BLaER1 treated with 17β-estradiol and CSF1 and Interleukin-3, amounts not matched to agents 10 nM and 100 nM (cell line): ENCODE data around the gene GNG14.

Source experiments
- H3K27ac ChIP-seq, 11 experiments: shearing (Covaris generic); formaldehyde crosslinking; 2 replicates each; pipeline ENCODE4 v1.8.1; 2022
- H3K27me3 ChIP-seq, 11 experiments: shearing (Covaris generic); formaldehyde crosslinking; 2 replicates each; pipeline ENCODE4 v1.8.1; 2022
- H3K36me3 ChIP-seq, 11 experiments: shearing (Covaris generic); formaldehyde crosslinking; 2 replicates each; pipeline ENCODE4 v1.8.1; 2022
- H3K4me1 ChIP-seq, 10 experiments: shearing (Covaris generic); formaldehyde crosslinking; 2 replicates each; pipeline ENCODE4 v1.8.1; 2022
- H3K4me2 ChIP-seq, 11 experiments: shearing (Covaris generic); formaldehyde crosslinking; 2 replicates each; pipeline ENCODE4 v1.8.1; 2022
- H3K4me3 ChIP-seq, 10 experiments: shearing (Covaris generic); formaldehyde crosslinking; 2 replicates each; pipeline ENCODE4 v1.8.1; 2022
- H3K9ac ChIP-seq, 11 experiments: shearing (Covaris generic); formaldehyde crosslinking; 2 replicates each; pipeline ENCODE4 v1.8.1; 2022
- H3K9me3 ChIP-seq, 11 experiments: shearing (Covaris generic); formaldehyde crosslinking; replicated peaks in 1 of 11; 2 replicates each; pipeline ENCODE4 v1.8.1; 2022
- H4K20me1 ChIP-seq, 11 experiments: shearing (Covaris generic); formaldehyde crosslinking; 2 replicates each; pipeline ENCODE4 v1.8.1; 2022
- Cebpa-rat ChIP-seq, 11 experiments: shearing (Covaris generic); IDR thresholded peaks; 2 replicates each; pipeline ENCODE4 v1.8.1; 2022

Gene GNG14

DNA sequence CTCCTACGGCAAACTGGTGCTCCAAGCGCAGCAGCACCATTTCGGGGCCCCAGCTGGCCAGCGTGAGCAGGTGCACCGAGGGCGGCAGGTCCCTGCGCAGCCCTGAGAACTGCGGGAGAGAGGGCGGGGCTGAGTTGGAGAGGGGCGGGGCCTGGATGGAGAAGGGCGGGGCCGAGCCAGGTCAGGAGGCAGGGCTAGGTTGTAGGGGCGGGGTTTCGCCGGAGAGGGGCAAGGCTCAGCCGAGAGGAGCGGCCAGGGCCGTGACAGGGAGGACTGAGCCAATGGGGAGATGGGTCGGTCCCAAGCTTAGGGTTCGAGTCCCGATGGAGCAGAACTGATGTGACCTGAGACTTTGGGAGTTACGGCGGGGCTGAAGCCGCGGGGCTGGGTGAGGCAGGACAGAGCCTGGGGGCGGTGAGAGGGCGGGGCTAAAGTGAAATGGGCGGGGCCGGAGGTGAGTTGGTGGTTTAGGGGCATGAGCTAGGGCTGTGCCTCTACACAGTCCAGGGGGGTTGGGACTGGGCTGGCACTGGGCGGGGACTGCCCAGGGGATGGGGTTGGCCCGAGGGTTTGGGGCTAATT lies 40.2 kb upstream of the GNG14 start:
- Histone ChIP-seq H3K4me3 (no peak overlapping the region), H3K9ac (no peak overlapping the region), H3K4me1 (peaks cover 0 to 21% (median 13%) of the 10 kb centered on the region in 10 experiments; a peak in 16 of 20 replicates), H3K4me2 (peak overlapping the region in 8 of 11 experiments; percentile 21 to 64 (median 58); a peak in 11 of 22 replicates), H3K36me3 (peaks cover 30 to 86% (median 55%) of the 10 kb centered on the region in 11 experiments), H3K27ac (peak overlapping the region in 1 of 11 experiments; percentile 45; a peak in 2 of 22 replicates), H3K9me3 (peaks cover 0 to 6% (median 0%) of the 10 kb centered on the region in 11 experiments; a peak in 5 of 22 replicates), H4K20me1 (peaks cover 0 to 13% (median 0%) of the 10 kb centered on the region in 11 experiments; a peak in 3 of 22 replicates), H3K27me3 (no peaks in the 10 kb centered on the region)
- no peak for TF ChIP-seq Cebpa-rat (IDR thresholded peaks at IDR 0.05)

DNA sequence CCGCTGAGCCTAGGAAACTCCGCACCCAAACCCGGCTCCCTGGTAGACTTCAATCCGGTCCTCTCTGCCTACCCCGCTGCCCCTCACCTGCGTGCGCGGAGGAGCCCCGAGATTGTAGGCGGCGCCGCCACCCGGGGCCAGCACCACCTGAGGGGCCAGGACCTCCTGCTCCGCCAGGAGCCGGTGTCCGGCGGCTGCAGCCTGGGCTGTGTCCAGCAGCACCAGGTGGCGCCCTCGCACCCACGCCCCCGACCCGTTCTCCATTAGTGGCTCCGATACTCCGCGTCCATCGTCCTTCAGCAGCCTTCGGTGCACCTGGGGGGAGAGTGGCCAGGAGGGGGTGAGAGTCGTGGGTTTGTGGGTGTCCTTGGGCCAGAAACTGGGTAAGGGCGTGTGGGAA lies 39.7 kb upstream of the GNG14 start:
- Histone ChIP-seq H3K9me3 (peaks cover 0 to 6% (median 0%) of the 10 kb centered on the region in 11 experiments; a peak in 5 of 22 replicates), H3K4me3 (no peak overlapping the region), H3K4me2 (no peak overlapping the region), H3K4me1 (peaks cover 0 to 21% (median 13%) of the 10 kb centered on the region in 10 experiments; a peak in 16 of 20 replicates), H3K36me3 (peaks cover 31 to 91% (median 58%) of the 10 kb centered on the region in 11 experiments), H3K27ac (no peak overlapping the region), H3K27me3 (no peaks in the 10 kb centered on the region), H3K9ac (no peak overlapping the region), H4K20me1 (peaks cover 0 to 13% (median 0%) of the 10 kb centered on the region in 11 experiments; a peak in 3 of 22 replicates)
- TF ChIP-seq Cebpa-rat (IDR thresholded peaks at IDR 0.05), result no peak

DNA sequence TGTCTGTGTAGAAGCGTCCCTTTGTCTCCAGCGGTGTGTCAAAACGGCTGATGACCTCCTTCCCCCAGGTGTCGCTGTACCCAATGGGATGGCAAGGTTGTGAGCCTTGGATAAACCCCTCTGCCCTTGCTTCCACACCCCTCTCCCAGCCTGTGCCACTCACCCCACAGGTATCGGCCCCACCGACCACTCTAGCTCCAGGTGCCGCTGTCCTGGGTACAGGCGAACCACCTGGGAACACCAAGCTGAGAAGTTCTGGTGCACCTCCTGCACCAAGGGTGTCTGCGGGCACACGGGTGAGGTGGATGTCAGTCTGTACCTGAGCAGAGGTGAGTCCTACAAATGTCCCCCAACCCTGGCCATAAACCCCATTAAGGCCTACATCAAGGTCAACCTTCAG lies 37.9 kb upstream of the GNG14 start:
- Histone ChIP-seq H3K4me2 (no peak overlapping the region), H3K9me3 (peaks cover 0 to 6% (median 0%) of the 10 kb centered on the region in 11 experiments; a peak in 5 of 22 replicates), H3K27me3 (no peaks in the 10 kb centered on the region), H3K4me3 (no peak overlapping the region), H4K20me1 (peaks cover 0 to 18% (median 0%) of the 10 kb centered on the region in 11 experiments; a peak in 5 of 22 replicates), H3K4me1 (peaks cover 0 to 21% (median 13%) of the 10 kb centered on the region in 10 experiments; a peak in 16 of 20 replicates), H3K27ac (no peak overlapping the region), H3K36me3 (peaks cover 36 to 95% (median 66%) of the 10 kb centered on the region in 11 experiments), H3K9ac (no peak overlapping the region)
- TF ChIP-seq Cebpa-rat (IDR thresholded peaks at IDR 0.05), result no peak

DNA sequence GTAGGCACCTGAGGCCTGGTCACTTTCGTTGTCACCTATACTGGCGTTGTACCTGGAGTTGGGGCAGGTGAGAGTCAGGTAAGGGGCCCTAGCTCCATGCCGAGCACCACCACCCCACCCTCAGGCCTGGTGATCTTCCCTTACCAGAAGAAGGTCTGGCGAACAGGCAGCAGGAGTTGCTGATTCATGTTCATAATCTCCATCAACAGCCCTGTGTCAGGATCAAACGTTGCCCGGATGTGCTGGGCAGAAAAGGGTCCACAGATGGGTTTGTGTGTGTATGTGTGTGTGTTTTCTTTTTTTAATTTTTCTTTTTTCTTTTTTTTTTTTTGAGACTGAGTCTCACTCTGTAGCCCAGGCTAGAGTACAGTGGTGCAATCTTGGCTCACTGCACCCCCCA lies 35.6 kb upstream of the GNG14 start:
- Histone ChIP-seq H3K9ac (no peak overlapping the region), H3K4me3 (no peak overlapping the region), H3K27me3 (no peaks in the 10 kb centered on the region), H3K4me1 (peaks cover 0 to 9% (median 2%) of the 10 kb centered on the region in 10 experiments; a peak in 15 of 20 replicates), H3K36me3 (peaks cover 59 to 95% (median 83%) of the 10 kb centered on the region in 11 experiments), H3K27ac (no peak overlapping the region; a peak in 1 of 22 replicates), H3K9me3 (peaks cover 0 to 6% (median 0%) of the 10 kb centered on the region in 11 experiments; a peak in 5 of 22 replicates), H4K20me1 (peaks cover 0 to 24% (median under 1%) of the 10 kb centered on the region in 11 experiments; a peak in 7 of 22 replicates), H3K4me2 (no peak overlapping the region)
- no peak for TF ChIP-seq Cebpa-rat (IDR thresholded peaks at IDR 0.05)

DNA sequence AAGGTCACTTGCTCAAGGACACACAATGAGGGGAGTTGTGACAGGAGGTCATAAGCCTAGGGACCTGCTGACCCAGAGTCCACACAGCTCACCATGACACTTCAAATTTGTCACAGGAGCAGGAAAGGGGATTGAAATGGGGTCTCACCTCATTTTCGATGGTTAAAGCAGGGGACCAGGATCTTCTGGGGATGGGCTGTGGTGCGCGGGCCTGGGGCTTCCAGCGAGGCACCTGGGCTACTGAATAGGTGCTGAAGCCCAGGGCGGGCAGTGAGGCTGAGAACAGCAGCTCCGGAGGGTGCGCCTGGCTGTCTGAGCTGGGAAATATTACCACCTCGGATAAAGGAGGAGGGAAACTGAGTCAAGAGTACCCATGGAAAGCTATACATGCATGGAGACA lies 32.3 kb upstream of the GNG14 start:
- no peak for TF ChIP-seq Cebpa-rat (IDR thresholded peaks at IDR 0.05)
- Histone ChIP-seq H3K4me1 (no peaks in the 10 kb centered on the region), H3K27ac (no peak overlapping the region), H3K9me3 (peaks cover 0 to 4% (median 0%) of the 10 kb centered on the region in 11 experiments; a peak in 2 of 22 replicates), H3K9ac (no peak overlapping the region), H3K36me3 (peaks cover 90 to 100% (median 98%) of the 10 kb centered on the region in 11 experiments), H3K4me2 (no peak overlapping the region), H3K4me3 (no peak overlapping the region), H3K27me3 (no peaks in the 10 kb centered on the region), H4K20me1 (peaks cover 0 to 29% (median 0%) of the 10 kb centered on the region in 11 experiments; a peak in 7 of 22 replicates)

DNA sequence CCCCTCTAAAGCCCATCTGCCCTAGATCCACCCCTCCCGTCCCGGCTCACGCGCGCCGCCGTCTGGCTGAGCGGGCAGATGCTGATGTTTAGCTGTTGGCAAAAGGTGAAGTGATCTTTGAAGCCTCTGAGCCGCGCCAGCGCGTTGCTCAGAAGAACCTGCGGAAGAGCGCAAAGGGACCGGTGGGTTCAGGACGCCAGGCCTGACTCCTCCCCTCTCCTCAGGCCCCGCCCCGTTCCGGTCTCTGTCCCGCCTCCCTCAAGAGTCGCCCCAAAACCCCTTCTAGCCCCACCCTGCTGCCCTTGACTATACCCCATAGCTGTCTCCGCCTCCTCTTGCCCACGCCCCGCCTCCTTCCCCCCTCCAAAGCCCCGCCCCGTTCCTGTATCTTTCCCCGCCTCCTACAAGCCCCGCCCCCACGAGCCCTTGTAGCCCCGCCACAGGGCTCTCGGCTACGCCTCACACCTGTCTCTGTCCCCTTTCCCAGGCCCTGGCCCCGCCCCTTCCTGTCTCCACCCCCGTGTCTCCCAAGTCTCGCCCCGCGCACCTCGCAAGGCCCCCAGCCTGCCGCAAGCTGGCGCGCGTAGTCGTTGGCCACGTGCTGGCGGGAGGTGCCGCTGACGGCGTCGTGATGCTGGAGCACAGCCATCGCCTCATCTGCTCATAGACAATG lies 30.8 kb upstream of the GNG14 start:
- Histone ChIP-seq H3K4me2 (no peak overlapping the region), H4K20me1 (peaks cover 0 to 40% (median 0%) of the 10 kb centered on the region in 11 experiments; a peak in 7 of 22 replicates), H3K27me3 (no peaks in the 10 kb centered on the region), H3K4me3 (no peak overlapping the region), H3K36me3 (peaks cover 90 to 100% (median 99%) of the 10 kb centered on the region in 11 experiments), H3K27ac (no peak overlapping the region), H3K9ac (no peak overlapping the region), H3K4me1 (no peaks in the 10 kb centered on the region), H3K9me3 (peaks cover 0 to 4% (median 0%) of the 10 kb centered on the region in 11 experiments; a peak in 2 of 22 replicates)
- TF ChIP-seq Cebpa-rat (IDR thresholded peaks at IDR 0.05), result no peak

DNA sequence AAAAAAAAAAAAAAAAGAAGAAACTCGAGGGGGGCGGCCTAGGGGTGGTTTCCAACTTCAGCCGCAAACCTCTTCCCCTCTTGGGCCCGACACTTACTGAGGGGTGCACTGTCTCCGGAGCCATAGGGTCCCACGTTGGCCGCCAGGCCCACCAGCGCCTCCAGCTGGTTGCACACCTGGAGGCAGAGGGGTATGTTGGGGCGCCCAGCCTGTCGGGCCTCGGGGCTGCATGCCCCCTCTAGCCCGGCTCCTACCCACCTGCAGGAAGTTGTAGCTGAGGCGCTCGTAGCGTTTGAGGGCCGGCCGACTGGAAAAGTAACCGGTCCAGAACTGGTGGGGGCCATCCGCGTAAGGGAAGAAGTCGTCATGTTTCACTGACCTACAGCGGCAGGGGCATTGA lies 29.8 kb upstream of the GNG14 start:
- H3K4me2 ChIP-seq, result no peak overlapping the region
- no peak overlapping the region for H3K4me3 ChIP-seq
- no peak overlapping the region for H3K9ac ChIP-seq
- H3K4me1 ChIP-seq, result no peaks in the 10 kb centered on the region
- no peaks in the 10 kb centered on the region for H3K27me3 ChIP-seq
- peaks cover 0 to 40% (median 0%) of the 10 kb centered on the region in 11 experiments; a peak in 7 of 22 replicates for H4K20me1 ChIP-seq
- peaks cover 92 to 100% (median 99%) of the 10 kb centered on the region in 11 experiments for H3K36me3 ChIP-seq
- H3K27ac ChIP-seq, result no peak overlapping the region
- no peak for TF ChIP-seq Cebpa-rat (IDR thresholded peaks at IDR 0.05)
- peaks cover 0 to 4% (median 0%) of the 10 kb centered on the region in 11 experiments; a peak in 2 of 22 replicates for H3K9me3 ChIP-seq

DNA sequence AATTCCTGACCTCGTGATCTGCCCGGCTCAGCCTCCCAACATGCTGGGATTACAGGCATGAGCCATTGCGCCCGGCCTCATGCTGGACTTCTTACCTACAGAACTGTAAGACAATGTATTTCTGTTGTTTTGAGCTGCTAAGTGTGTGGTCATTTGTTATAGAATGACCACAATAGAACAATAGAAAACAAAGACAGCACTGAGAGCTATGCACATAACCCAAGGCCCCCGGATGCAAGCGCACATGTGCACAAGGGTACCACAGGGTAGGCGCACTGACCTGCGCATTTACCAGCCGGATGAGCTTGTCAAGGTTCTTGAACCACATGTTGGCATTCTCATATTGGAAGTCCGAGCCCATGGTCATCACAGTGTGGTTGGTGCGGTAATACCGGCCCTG lies 26.8 kb upstream of the GNG14 start:
- no peak for TF ChIP-seq Cebpa-rat (IDR thresholded peaks at IDR 0.05)
- Histone ChIP-seq H3K9ac (no peak overlapping the region), H3K4me3 (no peak overlapping the region), H3K4me1 (peaks cover 18 to 24% (median 19%) of the 10 kb centered on the region in 10 experiments), H3K4me2 (no peak overlapping the region), H3K27ac (no peak overlapping the region), H3K9me3 (peaks cover 0 to 4% (median 0%) of the 10 kb centered on the region in 11 experiments; a peak in 2 of 22 replicates), H4K20me1 (peaks cover 0 to 27% (median 0%) of the 10 kb centered on the region in 11 experiments; a peak in 8 of 22 replicates), H3K36me3 (peaks cover 88 to 90% (median 90%) of the 10 kb centered on the region in 11 experiments), H3K27me3 (no peaks in the 10 kb centered on the region)
